HG02870 (cell line): Measurements from ENCODE around the gene AUH.

ENCODE experiments used
- ATAC-seq: cut with Tn5 transposase; IDR thresholded peaks from one replicate; pipeline ENCODE4 v1.9.1; 2021; ENCODE audit warnings: mild to moderate bottlenecking, moderate library complexity; ENCODE audit not compliant: unreplicated experiment

AUH gene

DNA sequence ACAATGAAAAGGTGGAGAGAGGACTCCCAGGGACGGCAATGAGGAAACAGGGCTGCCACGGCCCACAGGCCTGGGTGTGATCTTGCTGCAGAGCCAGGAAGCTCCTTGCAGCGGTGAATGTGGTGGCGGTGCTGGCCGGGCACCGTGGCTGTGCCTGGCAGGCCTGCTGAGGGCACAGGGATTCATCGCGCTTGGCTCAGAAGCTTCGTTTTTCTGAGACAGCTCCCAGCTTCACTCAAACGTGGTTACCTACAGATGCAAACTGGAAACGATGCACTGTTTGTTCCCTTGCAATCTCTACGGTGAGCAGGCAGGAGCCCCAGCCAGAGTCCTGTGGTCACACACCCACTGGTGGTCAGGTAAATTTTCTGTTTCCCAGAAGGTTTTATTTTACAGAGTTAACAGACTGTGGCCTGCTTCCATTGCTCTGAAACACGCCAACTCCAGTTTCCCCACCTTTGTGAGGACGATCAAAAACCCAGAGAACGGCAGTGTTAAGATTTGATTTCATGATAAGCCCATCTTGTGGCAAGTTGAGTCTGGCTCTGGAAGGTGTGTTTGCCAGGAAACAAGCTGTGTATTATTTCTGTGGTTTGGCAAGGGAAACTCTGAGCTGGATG, 183.9 kb downstream of the AUH start:
- ATAC-seq, result no peak

DNA sequence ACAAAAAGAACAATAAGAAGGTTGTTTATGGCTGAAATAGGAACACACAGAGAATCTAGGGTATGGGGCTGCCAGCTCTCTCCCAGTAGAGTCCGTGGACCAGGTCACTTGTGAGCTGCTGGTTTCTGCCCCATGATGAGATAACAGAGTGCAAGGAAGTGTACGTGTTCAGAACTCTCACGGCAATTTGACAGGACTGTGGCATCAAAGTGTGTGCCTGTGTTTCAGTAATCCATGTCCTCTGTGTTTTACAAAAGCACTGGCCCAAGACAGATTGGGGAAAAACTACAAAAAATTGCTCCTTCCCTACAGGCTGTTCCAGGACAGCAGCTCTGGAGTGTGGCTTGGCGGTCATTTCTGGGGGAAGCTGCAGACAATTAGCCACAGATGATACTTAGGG, 184.6 kb downstream of the AUH start:
- ATAC-seq, result no peak

- no peak for ATAC-seq
Measured at GRCh38 chr9:91176426-91176825, 185.3 kb downstream of the AUH start.

DNA sequence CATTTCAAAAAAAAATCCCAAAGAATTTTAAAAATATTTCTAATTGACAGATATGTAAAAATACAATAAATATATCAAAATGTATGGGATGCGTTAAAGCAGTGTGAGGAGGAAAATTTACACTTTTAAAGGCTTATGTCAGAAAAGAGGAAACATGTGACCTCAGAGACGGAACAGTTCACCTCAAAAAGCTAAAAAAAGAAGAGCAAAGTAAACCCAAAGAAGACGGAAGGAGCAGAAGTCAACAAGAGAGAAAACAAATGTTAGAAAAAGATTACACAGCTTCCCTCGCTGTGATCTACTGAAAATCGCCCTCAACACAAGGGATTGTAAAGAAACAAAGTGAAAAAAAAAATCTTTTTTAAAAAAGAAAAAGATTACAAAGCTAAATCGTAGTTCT, 186.9 kb downstream of the AUH start:
- no peak for ATAC-seq

DNA sequence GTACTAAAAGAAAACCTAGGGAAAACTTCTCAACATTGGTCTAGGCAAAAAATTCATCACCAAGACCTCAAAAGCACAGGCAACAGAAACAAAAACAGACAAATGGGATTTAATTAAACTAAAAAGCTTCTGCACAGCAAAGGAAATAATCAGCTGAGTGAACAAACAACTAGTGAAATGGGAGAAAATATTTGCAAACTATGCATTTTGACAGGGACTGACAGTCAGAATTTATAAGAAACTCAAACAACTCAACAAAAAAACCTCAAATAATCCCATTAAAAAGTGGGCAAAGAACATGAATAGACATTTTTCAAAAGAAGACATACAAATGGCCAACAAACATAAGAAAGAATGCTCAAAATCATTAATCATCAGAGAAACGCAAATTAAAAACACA, 189.4 kb downstream of the AUH start:
- no peak for ATAC-seq

GRCh38 chr9:91170951-91171350, 190.8 kb downstream of the AUH start:
- ATAC-seq, result no peak

- no peak for ATAC-seq
Measured at GRCh38 chr9:91166796-91167366, 194.8 kb downstream of the AUH start.

- ATAC-seq, result no peak
Measured at GRCh38 chr9:91164724-91165520, 196.8 kb downstream of the AUH start.
